AG04450 (cell line): ENCODE results near the gene ATG4C. TPM values are rescaled to one million over a fixed set of nuclear protein-coding genes. Genes with fewer than 3 reads are reported as not detected.
"Not testable (repeated sequence)": the region's sequence is repeated elsewhere in the genome, so short reads cannot be mapped to it uniquely, and the experiment has no call there.

Source experiments
- CTCF ChIA-PET: fragments of 300-600, 350-600 bp; formaldehyde crosslinking; extraction: SDS; loops from one replicate; lab custom pipeline; 2022; ENCODE audit warnings: antibody characterized with exemption, inconsistent platforms; lab: Charles Lee
- POLR2A ChIA-PET: fragments of 350-600 bp; formaldehyde crosslinking; extraction: SDS; loops from one replicate; lab custom pipeline; 2021; ENCODE audit warnings: antibody characterized with exemption, inconsistent platforms; lab: Yijun Ruan, JAX
- DNase-seq: peaks from one replicate; pipeline ENCODE4 v3.0.0-alpha.2; 2011; ENCODE audit warnings: low read depth, low spot score
- H3K27ac ChIP-seq: one replicate; pipeline ENCODE4 v1.5.1; 2012; ENCODE audit warnings: low read depth, low read length, control low read depth
- H3K27me3 ChIP-seq: one replicate; pipeline ENCODE4 v1.6.0; 2012; ENCODE audit warnings: low read length; ENCODE audit not compliant: control insufficient read depth, insufficient read depth
- H3K4me3 ChIP-seq: 2 replicates; pipeline ENCODE4 v1.5.1; 2011; ENCODE audit warnings: mild to moderate bottlenecking, low read depth, low read length, control low read depth
- H3K9me3 ChIP-seq: 2 replicates; pipeline ENCODE4 v1.5.1; 2012; ENCODE audit warnings: low read length; ENCODE audit not compliant: control insufficient read depth, insufficient read depth
- CTCF ChIP-seq: IDR thresholded peaks from 2 replicates; pipeline ENCODE4 v1.5.1; 2011; ENCODE audit warnings: low read depth, low read length, control low read depth, inconsistent platforms
- polyA minus RNA-seq: library from RNA; depleted of rRNA, polyadenylated mRNA; stranded (reverse); fragments of >200 nt; gene quantifications from 2 replicates; pipeline ENCODE4 v1.2.3, GENCODE V29; 2011; rRNA and poly(A)+ RNA removed
- polyA plus RNA-seq: library from polyadenylated mRNA; depleted of rRNA; stranded (reverse); fragments of >200 nt; gene quantifications from 2 replicates; pipeline ENCODE4 v1.2.3, GENCODE V29; 2011; rRNA removed

The ATG4C gene
- polyA plus RNA-seq (7.5 and 12.0 TPM in 2 replicates), polyA minus RNA-seq (4.1 and 6.7 TPM in 2 replicates)

- Histone ChIP-seq H3K9me3 (no peaks in the 10 kb centered on the region), H3K27ac (peak within 1 kb of the TSS; percentile 83), H3K27me3 (no peaks in the 10 kb centered on the region), H3K4me3 (peak within 1 kb of the TSS; percentile 90)
- 0 out of 2 replicates have a peak, but pooled peaks have one; percentile 1 for TF ChIP-seq CTCF
- ChIA-PET CTCF (no interaction called here), POLR2A (interaction anchor here (0.6 to 0.9 kb wide), 2 partner anchors 348 to 1692 kb away, joined by 4 to 6 read pairs; no protein-coding TSS in a partner anchor)
- peak; percentile 94 for DNase-seq
Observed at GRCh38 chr1:62783736-62784508, at the start of gene ATG4C. TSS of gene ATG4C (plus strand) at chr1:62784132. CDS start at chr1:62803787, 19,655 bp downstream.

- peak; percentile 27 for DNase-seq
- TF ChIP-seq CTCF, result no peak
- POLR2A ChIA-PET, result interaction anchor here (0.6 to 2.1 kb wide), 3 partner anchors 47 to 497 kb away, joined by 4 to 5 read pairs (median 4); partner anchors contain the start of gene DOCK7
- CTCF ChIA-PET, result interaction anchor here (0.6 to 3.4 kb wide), 5 partner anchors 11 to 228 kb away, joined by 4 to 27 read pairs (median 5); no protein-coding TSS in a partner anchor
- no peak overlapping the region for H3K4me3 ChIP-seq
- H3K27ac ChIP-seq, result no peak overlapping the region
- H3K27me3 ChIP-seq, result no peaks in the 10 kb centered on the region
- no peaks in the 10 kb centered on the region for H3K9me3 ChIP-seq
Observed at GRCh38 chr1:62735491-62736171, 48.3 kb upstream of the ATG4C start.

GRCh38 chr1:62740701-62741100, 43.2 kb upstream of the ATG4C start:
- H3K27ac ChIP-seq, H3K4me3 ChIP-seq, H3K9me3 ChIP-seq, POLR2A ChIA-PET, CTCF ChIA-PET, H3K27me3 ChIP-seq, DNase-seq: not testable (repeated sequence)

GRCh38 chr1:62744611-62745577, 39.0 kb upstream of the ATG4C start:
- Histone ChIP-seq H3K4me3 (no peak overlapping the region), H3K27me3 (no peaks in the 10 kb centered on the region), H3K27ac (no peak overlapping the region), H3K9me3 (peaks cover 2% of the 10 kb centered on the region; the same call in 1 of the 2 replicates)
- POLR2A ChIA-PET, result no interaction called here
- no peak for TF ChIP-seq CTCF
- CTCF ChIA-PET, result interaction anchor here (0.7 to 4.7 kb wide), 24 partner anchors 8 to 569 kb away, joined by 3 to 166 read pairs (median 10); partner anchors contain the start of gene DOCK7
- DNase-seq, result no peak
